ENCODE measurements around the gene DFFB.

DFFB gene

DNA sequence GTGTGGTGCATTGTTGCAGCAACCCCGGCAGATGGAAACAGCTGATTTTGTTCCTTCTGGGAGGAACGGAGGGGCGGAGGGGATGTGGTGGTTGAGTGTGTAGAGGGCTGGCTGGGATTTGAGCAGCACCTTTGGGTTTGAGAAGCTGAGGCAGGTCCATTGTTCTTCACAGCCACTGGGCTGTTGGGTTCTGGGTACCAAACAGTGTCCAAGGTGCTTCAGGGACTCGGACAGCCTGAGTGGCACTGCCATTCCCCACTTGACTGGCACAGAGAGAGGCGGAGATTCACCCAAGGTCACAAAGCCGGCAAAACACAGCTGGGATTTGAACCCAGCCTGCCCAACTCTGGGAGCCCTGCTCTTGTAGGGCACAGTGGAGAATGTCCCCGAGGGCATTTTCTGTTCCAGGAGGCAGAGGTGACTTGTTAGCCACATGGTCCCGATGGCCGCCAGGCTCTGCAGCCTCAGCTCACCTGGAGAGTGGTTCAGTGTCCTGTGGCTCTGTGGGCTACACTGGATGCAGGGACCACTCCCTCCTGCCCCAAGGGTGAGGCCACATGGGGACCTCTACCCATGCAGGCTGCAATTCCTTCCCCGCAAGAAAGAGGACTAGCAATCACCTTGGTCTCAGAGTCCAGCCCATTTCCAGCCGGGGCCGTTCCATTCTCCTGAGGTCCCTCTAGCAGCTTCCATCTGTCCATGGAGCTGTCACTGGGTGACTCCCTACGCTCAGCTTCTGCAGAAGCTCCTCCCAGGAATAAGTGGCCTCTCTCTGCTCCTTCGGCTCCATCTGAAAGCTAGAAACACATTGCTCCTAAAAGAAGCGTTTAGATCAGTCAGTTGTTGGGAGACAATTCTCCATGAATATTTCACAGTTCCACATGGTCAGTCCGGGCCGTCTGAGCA is 74.0 kb downstream of the DFFB start:
- H3K4me3 ChIP-seq (ENCODE audit: low read length in 2 of 2), result no peak overlapping the region
- peaks cover 0 to 7% of the 10 kb centered on the region in 2 donors for H3K27me3 ChIP-seq (ENCODE audit: control insufficient read depth in 2 of 2, insufficient read depth in 2 of 2, low read length in 2 of 2)
- no peaks in the 10 kb centered on the region for H3K4me1 ChIP-seq (ENCODE audit: control insufficient read depth in 2 of 2, insufficient read depth in 2 of 2, low read length in 2 of 2)
- H3K36me3 ChIP-seq (ENCODE audit: control insufficient read depth in 2 of 2, insufficient read depth in 2 of 2, low read length in 2 of 2), result no peaks in the 10 kb centered on the region
- H3K27ac ChIP-seq (ENCODE audit: low read depth in 2 of 2, low read length in 2 of 2), result no peak overlapping the region
- H3K9ac ChIP-seq (ENCODE audit: low read depth in 1 of 2, low read length in 2 of 2), result no peak overlapping the region
- no peaks in the 10 kb centered on the region for H3K9me3 ChIP-seq (ENCODE audit: control insufficient read depth in 2 of 2, low read length in 2 of 2)

DNA sequence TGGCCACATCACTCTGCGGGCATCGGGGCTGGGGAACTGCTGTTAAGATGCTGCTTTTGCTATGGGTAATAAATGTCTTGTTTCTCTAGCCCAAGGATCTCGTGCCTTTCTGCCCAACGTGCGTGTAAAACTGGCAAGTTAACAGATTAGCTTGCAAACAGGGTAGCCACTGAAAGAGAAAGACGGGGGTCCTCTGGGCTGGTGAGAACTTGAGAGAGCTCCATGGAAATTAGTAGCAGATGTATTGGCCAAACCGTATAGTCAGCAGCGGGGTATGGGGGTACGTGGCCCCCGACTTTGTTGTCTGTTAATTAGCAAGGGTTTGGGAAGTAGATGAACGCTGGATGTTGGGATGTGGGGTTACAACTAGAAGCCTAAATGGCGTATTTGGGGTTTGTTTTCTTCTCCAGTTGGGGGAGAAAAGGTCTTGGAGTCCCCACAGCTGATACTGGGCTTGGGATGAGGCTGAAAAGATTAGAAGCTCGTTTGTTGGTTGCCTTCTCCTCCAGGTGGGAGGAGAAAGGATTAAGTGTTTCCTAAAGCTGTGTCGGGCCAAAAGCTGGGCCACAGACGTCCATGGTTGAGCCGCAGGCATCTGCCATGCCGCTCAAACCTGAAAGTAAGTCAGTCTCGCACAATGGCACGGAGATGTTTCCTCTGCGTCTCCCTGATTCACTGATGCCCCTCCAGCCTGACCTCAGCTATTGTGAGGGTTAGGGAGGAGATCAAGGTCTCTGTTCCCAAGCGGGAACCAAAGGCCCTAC is 75.1 kb downstream of the DFFB start:
- no peak overlapping the region for H3K27ac ChIP-seq (ENCODE audit: low read depth in 2 of 2, low read length in 2 of 2)
- H3K9me3 ChIP-seq (ENCODE audit: control insufficient read depth in 2 of 2, low read length in 2 of 2), result no peaks in the 10 kb centered on the region
- H3K9ac ChIP-seq (ENCODE audit: low read depth in 1 of 2, low read length in 2 of 2), result no peak overlapping the region
- H3K36me3 ChIP-seq (ENCODE audit: control insufficient read depth in 2 of 2, insufficient read depth in 2 of 2, low read length in 2 of 2), result no peaks in the 10 kb centered on the region
- peaks cover 0 to 7% of the 10 kb centered on the region in 2 donors for H3K27me3 ChIP-seq (ENCODE audit: control insufficient read depth in 2 of 2, insufficient read depth in 2 of 2, low read length in 2 of 2)
- no peaks in the 10 kb centered on the region for H3K4me1 ChIP-seq (ENCODE audit: control insufficient read depth in 2 of 2, insufficient read depth in 2 of 2, low read length in 2 of 2)
- no peak overlapping the region for H3K4me3 ChIP-seq (ENCODE audit: low read length in 2 of 2)
